SKM-1 treated with dmso at 0.1 percent for 144 hours (cell line): Measurements from ENCODE around the gene GRIK1.

Experiments
- DNase-seq: peaks from one replicate; lab custom pipeline; 2025; ENCODE audit not compliant: unreplicated experiment; lab: John Stamatoyannopoulos, UW

Gene GRIK1

DNA sequence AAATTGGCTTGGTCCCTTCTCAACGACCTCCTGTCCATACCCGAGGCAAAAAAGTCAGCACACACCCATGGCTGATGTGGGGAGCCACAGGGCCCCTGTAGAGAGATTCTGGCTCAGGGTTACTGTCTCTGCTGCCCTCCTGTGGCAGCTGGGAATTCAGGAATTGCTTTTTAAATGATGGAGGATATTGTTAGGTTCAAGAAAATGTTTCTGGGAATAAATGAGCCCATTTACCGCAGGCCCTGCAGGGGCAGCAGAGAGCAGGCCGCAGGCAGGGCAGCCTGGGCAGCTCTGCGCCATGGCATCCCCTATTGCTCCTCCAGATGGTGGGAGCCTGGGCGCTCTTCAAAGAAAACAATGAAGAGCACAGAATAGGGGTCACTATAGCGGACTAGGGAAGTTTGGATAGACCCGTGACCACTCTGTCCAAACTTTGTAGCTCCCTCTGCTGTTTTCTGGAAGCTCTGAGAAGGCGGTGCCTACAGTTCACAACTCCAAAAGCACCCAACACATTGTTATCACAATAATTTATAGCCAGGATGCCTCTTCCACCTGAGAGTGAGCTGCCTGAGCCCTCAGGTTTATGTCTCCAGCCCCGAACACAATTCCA is 440.0 kb downstream of the GRIK1 start:
- peak; percentile 12 for DNase-seq

DNA sequence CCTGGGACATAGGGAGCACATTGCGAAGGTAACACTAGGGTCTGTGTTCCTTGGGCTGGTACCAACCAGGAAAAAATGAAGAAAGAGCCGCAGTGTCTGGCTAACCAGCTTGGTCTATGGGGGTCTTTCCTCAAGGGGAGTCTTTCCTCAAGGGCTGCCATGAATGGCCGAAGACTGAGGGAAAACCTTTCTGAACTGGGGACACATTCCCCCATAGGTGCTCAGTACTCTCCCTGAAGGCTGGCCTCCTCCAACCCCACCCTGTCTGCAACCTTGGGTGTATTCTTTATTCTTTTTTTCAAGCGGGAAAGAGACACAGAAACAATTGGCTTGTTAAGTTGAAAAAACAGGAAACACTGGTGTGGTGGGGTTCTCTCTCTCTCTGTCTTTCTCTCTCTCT is 440.6 kb downstream of the GRIK1 start:
- no peak for DNase-seq

DNA sequence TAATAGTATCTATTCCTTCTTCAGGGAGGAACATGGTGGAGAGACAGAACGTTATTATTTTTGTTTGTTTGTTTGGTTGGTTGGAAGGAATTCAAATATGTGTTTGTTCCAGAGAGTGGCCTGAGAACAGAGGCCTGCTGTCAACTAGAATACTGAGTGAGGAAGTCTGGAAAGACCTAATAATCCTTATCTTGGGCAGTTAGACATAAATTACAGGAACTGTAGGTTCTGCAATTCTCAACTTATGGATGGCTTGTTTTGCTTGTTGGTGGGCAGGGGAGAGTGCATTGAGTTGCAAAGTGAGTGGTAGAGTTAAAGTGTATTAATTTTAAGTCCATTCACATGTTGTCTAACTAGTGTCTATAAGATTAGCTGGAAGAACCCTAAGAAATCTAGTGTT is 443.5 kb downstream of the GRIK1 start:
- no peak for DNase-seq

DNA sequence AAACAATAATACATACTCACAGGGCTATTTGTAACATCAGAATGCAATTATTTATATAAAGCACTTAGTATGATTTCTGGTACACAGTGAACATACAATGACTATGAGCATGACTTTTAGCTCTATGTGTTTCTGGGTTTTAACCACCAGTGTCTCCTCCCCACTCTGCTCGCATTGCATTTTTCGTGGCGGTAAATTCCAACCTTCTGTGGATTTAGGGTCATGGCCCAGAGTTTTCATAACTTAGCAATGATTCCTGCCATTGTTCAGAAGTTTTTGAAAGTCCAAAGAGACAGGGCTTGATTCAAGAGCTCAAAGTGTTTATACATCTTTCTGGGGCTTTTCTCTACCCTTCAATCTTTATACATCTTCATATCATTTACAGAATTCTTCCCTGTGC is 449.8 kb downstream of the GRIK1 start:
- DNase-seq: no peak

DNA sequence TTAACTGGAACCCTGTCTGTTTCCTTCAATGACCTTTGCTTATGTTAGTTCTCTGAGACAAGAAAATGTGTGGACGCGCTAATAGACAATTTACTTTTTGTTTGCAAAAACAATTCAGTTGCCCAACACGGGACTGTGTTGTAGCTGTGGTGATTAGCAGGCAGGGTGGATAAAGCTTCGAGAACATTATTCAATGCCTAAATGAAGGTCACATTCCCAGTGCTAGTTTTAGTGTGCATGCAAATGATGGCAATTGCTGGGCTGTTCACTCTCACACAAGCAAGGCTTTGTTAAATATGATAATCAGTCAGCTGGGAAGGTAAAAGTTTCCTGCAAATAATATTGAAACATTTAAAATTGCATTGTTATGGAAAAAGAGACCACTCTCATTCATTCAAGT is 452.6 kb downstream of the GRIK1 start:
- no peak for DNase-seq
